HG03442 (cell line): ENCODE results near the gene SLC39A11.
"Not testable (repeated sequence)": the region's sequence is repeated elsewhere in the genome, so short reads cannot be mapped to it uniquely, and the experiment has no call there.

ENCODE experiments used
- ATAC-seq: cut with Tn5 transposase; IDR thresholded peaks from one replicate; pipeline ENCODE4 v1.9.1; 2021; ENCODE audit warnings: mild to moderate bottlenecking, moderate library complexity; ENCODE audit not compliant: unreplicated experiment

The SLC39A11 gene

GRCh38 chr17:73013816-73014663 lies 78.4 kb downstream of the SLC39A11 start:
- no peak for ATAC-seq

GRCh38 chr17:73013301-73013700 lies 79.2 kb downstream of the SLC39A11 start:
- ATAC-seq, result no peak

GRCh38 chr17:73011016-73011486 lies 81.4 kb downstream of the SLC39A11 start:
- ATAC-seq, result no peak

- no peak for ATAC-seq
Measured at GRCh38 chr17:73010414-73010813, 82.1 kb downstream of the SLC39A11 start.

GRCh38 chr17:73007407-73007806 lies 85.1 kb downstream of the SLC39A11 start:
- ATAC-seq, result no peak

- no peak for ATAC-seq
Measured at GRCh38 chr17:73005360-73005759, 87.1 kb downstream of the SLC39A11 start.

GRCh38 chr17:73003487-73003886 lies 89.0 kb downstream of the SLC39A11 start:
- no peak for ATAC-seq

GRCh38 chr17:73000832-73001231 lies 91.7 kb downstream of the SLC39A11 start:
- ATAC-seq, result no peak

GRCh38 chr17:72999474-72999873 lies 93.0 kb downstream of the SLC39A11 start:
- not testable (repeated sequence) for ATAC-seq

- no peak for ATAC-seq
Measured at GRCh38 chr17:72998343-72998742, 94.1 kb downstream of the SLC39A11 start.

GRCh38 chr17:72997559-72997958 lies 94.9 kb downstream of the SLC39A11 start:
- no peak for ATAC-seq

GRCh38 chr17:72996791-72997190 lies 95.7 kb downstream of the SLC39A11 start:
- no peak for ATAC-seq

GRCh38 chr17:72995008-72995656 lies 97.4 kb downstream of the SLC39A11 start:
- ATAC-seq, result no peak

GRCh38 chr17:72992783-72993467 lies 99.6 kb downstream of the SLC39A11 start:
- ATAC-seq, result not testable (repeated sequence)

- ATAC-seq, result no peak
Measured at GRCh38 chr17:72991651-72992050, 100.8 kb downstream of the SLC39A11 start.

- no peak for ATAC-seq
Measured at GRCh38 chr17:72989074-72989610, 103.3 kb downstream of the SLC39A11 start.

- ATAC-seq, result no peak
Measured at GRCh38 chr17:72988451-72988850, 104.0 kb downstream of the SLC39A11 start.

- no peak for ATAC-seq
Measured at GRCh38 chr17:72987166-72987565, 105.3 kb downstream of the SLC39A11 start.

- ATAC-seq, result peak; percentile 71
Measured at GRCh38 chr17:72985882-72986720, 106.4 kb downstream of the SLC39A11 start.

GRCh38 chr17:72984926-72985325 lies 107.6 kb downstream of the SLC39A11 start:
- ATAC-seq, result no peak
